ENCODE results near the gene FOXK2. TPM values are rescaled to one million over a fixed set of nuclear protein-coding genes. Genes with fewer than 3 reads are reported as not detected.
"Not testable (repeated sequence)": the region's sequence is repeated elsewhere in the genome, so short reads cannot be mapped to it uniquely, and the experiment has no call there.

The FOXK2 gene
- total RNA-seq, 6 donors from 2014 or later = 50.8 to 92.7 (median 58.9) TPM

DNA sequence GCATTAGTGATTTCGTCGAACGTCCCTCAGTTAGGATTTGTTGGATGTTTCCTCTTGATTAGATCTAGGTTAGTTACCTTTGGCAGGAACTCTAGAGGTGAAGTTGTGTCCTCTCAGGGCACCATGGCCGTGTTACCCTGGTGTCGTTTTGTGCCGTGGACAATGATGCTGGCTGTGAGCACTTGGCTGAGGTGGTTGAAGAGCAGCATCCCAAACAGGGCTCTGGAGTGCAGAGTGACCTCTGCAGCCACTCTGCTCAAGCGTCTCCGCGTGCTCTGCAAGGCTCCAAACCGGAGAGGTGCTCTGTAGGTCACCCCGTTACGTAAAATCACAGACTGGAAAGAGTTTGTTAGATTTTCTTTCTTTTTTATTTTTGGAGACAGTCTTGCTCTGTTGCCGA, 33.0 kb downstream of the FOXK2 start:
- 89% methylated on average over 11 to 13 of the region's 13 CpGs for WGBS, 2 donors
- no peak overlapping the region for H3K27ac ChIP-seq
- H3K36me3 ChIP-seq = no peaks in the 10 kb centered on the region
- DNase-seq (no peak), ATAC-seq (ENCODE audit: low FRiP score in 2 of 2) (no peak)
- peaks cover 36 to 63% (median 50%) of the 10 kb centered on the region in 4 donors for H3K4me1 ChIP-seq
- no peak overlapping the region for H3K4me3 ChIP-seq
- no peaks in the 10 kb centered on the region for H3K27me3 ChIP-seq
- TF ChIP-seq, protein P1, sequence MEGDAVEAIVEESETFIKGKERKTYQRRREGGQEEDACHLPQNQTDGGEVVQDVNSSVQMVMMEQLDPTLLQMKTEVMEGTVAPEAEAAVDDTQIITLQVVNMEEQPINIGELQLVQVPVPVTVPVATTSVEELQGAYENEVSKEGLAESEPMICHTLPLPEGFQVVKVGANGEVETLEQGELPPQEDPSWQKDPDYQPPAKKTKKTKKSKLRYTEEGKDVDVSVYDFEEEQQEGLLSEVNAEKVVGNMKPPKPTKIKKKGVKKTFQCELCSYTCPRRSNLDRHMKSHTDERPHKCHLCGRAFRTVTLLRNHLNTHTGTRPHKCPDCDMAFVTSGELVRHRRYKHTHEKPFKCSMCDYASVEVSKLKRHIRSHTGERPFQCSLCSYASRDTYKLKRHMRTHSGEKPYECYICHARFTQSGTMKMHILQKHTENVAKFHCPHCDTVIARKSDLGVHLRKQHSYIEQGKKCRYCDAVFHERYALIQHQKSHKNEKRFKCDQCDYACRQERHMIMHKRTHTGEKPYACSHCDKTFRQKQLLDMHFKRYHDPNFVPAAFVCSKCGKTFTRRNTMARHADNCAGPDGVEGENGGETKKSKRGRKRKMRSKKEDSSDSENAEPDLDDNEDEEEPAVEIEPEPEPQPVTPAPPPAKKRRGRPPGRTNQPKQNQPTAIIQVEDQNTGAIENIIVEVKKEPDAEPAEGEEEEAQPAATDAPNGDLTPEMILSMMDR (IDR thresholded peaks at IDR 0.05) = no peak
- TF ChIP-seq POLR2AphosphoS5 (IDR thresholded peaks at IDR 0.05) (no peak), EP300 (IDR thresholded peaks at IDR 0.05) (no peak), POLR2A (IDR thresholded peaks at IDR 0.05) (no peak)
- no peaks in the 10 kb centered on the region for H3K9me3 ChIP-seq

DNA sequence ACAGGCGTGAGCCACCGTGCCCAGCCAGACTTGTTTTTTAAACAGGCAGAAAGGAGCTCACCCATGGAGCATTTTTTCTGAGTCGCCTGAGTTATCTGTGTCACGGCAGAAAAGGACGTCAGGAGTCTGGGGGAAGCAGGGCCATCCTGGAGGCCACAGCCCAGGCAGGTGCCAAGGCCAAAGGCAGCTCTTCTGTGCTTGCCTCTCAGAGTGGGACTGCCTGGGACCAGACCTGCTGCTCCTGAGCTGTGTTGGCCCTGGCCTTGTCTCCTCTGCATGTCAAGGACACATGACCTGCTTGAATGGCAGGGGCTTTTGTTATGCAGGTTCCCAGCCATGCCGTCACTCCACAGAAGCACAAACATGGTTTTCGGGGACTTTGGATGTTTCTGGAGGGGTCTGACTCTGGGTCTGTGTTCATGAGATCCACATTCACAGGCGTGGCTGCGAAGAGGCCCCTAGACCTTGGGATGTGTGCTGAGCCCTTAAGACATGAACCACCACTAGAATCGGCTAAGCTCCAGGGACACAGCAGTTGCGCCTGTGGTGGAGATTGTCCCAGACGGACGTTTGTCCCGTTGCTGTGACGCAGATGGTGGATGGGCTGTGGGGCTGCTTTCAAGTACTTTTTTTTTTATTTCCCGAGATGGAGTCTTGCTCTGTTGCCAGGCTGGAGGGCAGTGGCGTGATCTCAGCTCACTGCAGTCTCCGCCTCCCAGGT, 33.8 kb downstream of the FOXK2 start:
- Histone ChIP-seq H3K9me3 (no peaks in the 10 kb centered on the region), H3K27ac (no peak overlapping the region), H3K27me3 (no peaks in the 10 kb centered on the region), H3K4me1 (peaks cover 32 to 59% (median 46%) of the 10 kb centered on the region in 4 donors), H3K36me3 (no peaks in the 10 kb centered on the region), H3K4me3 (no peak overlapping the region)
- ATAC-seq (ENCODE audit: low FRiP score in 2 of 2) = no peak
- 82 to 85% methylated on average over 16 to 18 of the region's 18 CpGs for WGBS, 2 donors
- TF ChIP-seq EP300 (IDR thresholded peaks at IDR 0.05) = no peak
- TF ChIP-seq POLR2AphosphoS5 (IDR thresholded peaks at IDR 0.05) = no peak
- TF ChIP-seq, protein P1 (IDR thresholded peaks at IDR 0.05) = no peak
- no peak for TF ChIP-seq POLR2A (IDR thresholded peaks at IDR 0.05)
- no peak for DNase-seq

- H3K4me3 ChIP-seq; H3K27me3 ChIP-seq; DNase-seq; H3K9me3 ChIP-seq; H3K27ac ChIP-seq; ATAC-seq (ENCODE audit: low FRiP score in 2 of 2); H3K36me3 ChIP-seq: not testable (repeated sequence)
- peaks cover 23 to 54% (median 31%) of the 10 kb centered on the region in 4 donors for H3K4me1 ChIP-seq
- WGBS, 2 donors = 96 to 100% methylated on average over 1 to 2 of the region's 2 CpGs
Observed at GRCh38 chr17:82557510-82557909, 38.0 kb downstream of the FOXK2 start.

GRCh38 chr17:82559566-82560251, 40.2 kb downstream of the FOXK2 start:
- DNase-seq (no peak), ATAC-seq (ENCODE audit: low FRiP score in 2 of 2) (no peak)
- peaks cover 0 to 5% (median 0%) of the 10 kb centered on the region in 4 donors for H3K36me3 ChIP-seq
- H3K4me3 ChIP-seq = no peak overlapping the region
- H3K27ac ChIP-seq = no peak overlapping the region
- WGBS, 2 donors = 66 to 68% methylated on average over 11 of the region's 11 CpGs
- H3K27me3 ChIP-seq = no peaks in the 10 kb centered on the region
- TF ChIP-seq POLR2A (IDR thresholded peaks at IDR 0.05) (no peak), EP300 (IDR thresholded peaks at IDR 0.05) (no peak), POLR2AphosphoS5 (IDR thresholded peaks at IDR 0.05) (no peak)
- TF ChIP-seq, protein P1 (IDR thresholded peaks at IDR 0.05) = no peak
- H3K4me1 ChIP-seq = peaks cover 18 to 53% (median 23%) of the 10 kb centered on the region in 4 donors
- H3K9me3 ChIP-seq = no peaks in the 10 kb centered on the region

- H3K27ac ChIP-seq = no peak overlapping the region
- peaks cover 13 to 53% (median 21%) of the 10 kb centered on the region in 4 donors for H3K4me1 ChIP-seq
- H3K36me3 ChIP-seq = peaks cover 0 to 10% (median 1%) of the 10 kb centered on the region in 4 donors
- H3K9me3 ChIP-seq = no peaks in the 10 kb centered on the region
- 90 to 95% methylated on average over 10 to 13 of the region's 15 CpGs for WGBS, 2 donors
- ATAC-seq (ENCODE audit: low FRiP score in 2 of 2) = no peak
- TF ChIP-seq POLR2AphosphoS5 (IDR thresholded peaks at IDR 0.05) (no peak), POLR2A (IDR thresholded peaks at IDR 0.05) (no peak), EP300 (IDR thresholded peaks at IDR 0.05) (no peak)
- TF ChIP-seq, protein P1 (IDR thresholded peaks at IDR 0.05) = no peak
- no peaks in the 10 kb centered on the region for H3K27me3 ChIP-seq
- no peak overlapping the region for H3K4me3 ChIP-seq
- DNase-seq = no peak
Observed at GRCh38 chr17:82560252-82560642, 40.7 kb downstream of the FOXK2 start.

Data from upper lobe of left lung (tissue), 6 donors.